HG03442 (cell line): ENCODE measurements around the gene SLC43A1.
A peak's percentile ranks its signal among the peaks of the same experiment; 100 is the strongest.
"Not testable (repeated sequence)": the region's sequence is repeated elsewhere in the genome, so short reads cannot be mapped to it uniquely, and the experiment has no call there.

Experiments
- ATAC-seq: cut with Tn5 transposase; IDR thresholded peaks from one replicate; pipeline ENCODE4 v1.9.1; 2021; ENCODE audit warnings: mild to moderate bottlenecking, moderate library complexity; ENCODE audit not compliant: unreplicated experiment

SLC43A1 gene

DNA sequence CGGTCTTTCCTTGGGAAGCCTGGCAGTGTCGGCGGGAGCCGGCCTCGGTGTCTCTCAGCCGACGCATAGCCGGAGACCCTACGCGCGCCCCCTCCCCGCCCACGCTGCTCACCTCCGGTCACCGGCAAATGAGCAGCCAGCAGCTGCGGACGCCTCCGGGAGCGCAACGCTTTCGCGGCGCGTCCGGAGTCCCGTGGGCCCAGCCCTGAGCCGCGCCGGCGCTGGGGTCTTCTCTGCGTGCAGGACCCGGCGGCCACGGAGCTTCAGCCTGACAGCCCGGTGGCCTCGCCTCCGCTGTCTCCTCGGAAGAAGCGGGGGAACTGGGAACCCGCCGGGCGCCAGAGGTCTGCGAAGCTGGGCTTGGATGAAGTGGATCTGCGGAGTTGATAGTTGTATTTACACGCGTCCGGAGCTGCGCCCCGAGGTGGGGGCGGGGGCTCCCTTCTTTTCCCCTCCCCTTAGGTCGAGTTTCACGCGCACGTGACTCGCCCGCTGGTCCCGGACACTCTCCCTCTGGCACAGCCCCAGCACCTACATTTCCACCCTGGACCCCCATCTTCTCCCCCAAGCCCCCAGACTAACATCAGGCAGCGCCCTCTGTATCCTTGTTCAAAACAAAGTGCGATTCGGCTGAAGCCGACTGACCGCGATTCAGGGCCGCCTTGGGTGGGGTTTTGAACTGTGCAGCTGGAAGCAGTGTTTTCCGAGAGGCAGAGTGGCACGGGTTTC, at the start of gene SLC43A1:
Gene SLC43A1 (minus strand): TSS at position 371 of the 729 bp plus-strand sequence. CDS start 1,591 bp downstream, outside the sequence.
- peak; percentile 39 for ATAC-seq

DNA sequence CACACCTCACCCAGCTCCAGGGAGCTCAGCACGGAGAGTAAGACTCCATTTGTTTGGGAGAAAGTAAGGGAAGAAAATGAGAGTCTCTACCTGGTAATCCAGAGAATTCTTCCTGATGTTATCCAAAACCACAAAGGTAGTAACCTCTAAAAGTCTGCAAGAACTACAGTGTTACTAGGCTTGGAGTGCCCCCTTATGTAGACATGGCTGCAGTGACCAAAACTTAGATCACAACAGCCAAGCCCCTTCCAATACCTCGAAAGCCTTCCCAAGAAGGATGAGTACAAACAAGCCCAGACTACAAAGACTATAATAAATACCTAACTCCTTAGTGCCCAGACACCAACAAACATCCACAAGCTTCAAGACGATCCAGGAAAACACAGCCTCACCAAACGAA, 47.1 kb upstream of the SLC43A1 start:
- ATAC-seq: no peak

DNA sequence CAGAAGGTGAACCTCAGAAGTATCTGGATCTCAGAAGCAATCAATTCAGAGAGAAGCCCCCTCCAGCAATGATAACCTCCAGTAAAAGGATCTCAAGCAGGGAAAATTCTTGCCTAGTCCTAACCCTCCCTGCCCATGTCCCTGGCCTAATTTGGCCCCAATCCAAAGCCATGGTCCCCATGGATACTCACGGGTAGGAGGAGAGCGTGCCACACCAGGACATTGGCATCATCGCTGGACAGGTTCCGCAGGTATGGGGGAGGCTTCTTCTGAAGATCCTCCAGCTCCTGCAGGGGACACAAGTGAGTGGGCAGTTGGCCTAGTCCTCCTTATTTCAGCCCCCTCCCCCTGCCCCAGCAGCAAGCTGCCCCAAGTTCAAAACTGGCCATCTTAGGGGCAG, 44.6 kb upstream of the SLC43A1 start:
- ATAC-seq: no peak

DNA sequence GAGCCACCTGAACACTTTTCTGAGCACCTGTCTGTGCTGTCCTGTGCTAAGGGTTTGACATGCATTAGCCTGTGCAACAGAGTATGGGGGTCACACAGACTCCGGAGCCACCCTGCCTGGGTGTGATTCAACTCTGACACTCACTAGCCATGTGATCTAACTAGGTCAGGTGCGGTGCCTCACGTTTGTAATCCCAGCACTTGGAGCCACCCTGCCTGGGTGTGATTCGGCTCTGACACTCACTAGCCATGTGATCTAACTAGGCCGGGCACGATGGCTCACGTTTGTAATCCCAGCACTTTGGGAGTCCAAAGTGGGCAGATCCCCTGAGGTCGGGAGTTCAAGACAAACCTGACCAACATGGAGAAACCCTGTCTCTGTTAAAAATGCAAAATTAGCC, 40.5 kb upstream of the SLC43A1 start:
- no peak for ATAC-seq

DNA sequence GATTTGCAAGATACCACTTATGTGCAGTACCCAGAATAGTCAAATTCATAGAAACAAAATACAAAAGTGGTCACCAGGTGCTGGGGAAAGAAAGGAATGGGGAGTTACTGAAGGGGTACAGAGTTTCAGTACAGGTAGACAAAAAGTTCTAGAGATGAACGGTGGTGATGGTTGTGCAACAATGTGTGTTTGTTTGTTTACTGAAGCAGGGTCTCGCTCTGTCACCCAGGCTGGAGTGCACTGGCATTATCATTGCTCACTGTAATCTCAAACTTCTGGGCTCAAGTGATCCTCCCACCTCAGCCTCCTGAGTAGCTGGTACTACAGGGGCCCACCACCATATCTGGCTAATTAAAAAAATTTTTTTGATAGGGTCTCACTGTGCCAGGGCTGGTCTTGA, 39.9 kb upstream of the SLC43A1 start:
- ATAC-seq: no peak

DNA sequence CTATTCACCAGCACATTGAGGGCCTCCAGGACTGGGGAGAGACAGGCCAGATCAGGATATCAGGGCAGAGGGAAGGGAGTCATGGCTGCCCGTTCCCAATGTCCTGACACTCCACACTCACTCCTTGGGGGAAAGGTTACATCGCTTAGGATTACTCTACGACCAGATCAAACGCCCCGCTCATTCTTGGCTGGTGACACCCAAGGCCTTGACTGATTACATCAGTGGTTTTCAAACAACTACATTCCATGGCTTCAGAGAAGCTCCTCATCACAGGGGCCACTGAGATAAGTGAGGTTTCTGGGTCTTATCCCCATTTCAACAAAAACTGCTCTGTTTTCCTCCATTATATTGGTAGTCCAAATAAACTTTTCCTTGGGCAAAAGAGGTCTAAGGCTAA, 37.0 kb upstream of the SLC43A1 start:
- ATAC-seq: no peak

DNA sequence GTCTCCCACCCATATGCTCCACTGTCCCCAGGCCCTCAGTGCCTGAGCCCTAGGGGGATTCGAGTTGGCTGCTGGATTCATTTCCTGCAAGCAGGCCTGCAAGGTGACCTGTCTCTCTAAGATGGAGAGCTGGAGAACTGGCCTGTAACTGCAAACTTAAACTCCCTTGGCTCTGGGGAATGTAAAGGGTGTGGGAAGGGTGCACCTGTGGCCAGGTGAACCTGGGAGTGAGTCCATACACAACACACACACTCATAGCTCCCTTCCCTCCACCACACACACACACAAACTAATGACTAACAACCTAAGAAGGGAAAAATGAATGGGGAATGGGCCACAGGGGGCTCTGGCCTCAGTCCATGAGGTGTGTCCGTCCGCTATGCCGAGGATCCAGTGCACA, 36.4 kb upstream of the SLC43A1 start:
- ATAC-seq: no peak

DNA sequence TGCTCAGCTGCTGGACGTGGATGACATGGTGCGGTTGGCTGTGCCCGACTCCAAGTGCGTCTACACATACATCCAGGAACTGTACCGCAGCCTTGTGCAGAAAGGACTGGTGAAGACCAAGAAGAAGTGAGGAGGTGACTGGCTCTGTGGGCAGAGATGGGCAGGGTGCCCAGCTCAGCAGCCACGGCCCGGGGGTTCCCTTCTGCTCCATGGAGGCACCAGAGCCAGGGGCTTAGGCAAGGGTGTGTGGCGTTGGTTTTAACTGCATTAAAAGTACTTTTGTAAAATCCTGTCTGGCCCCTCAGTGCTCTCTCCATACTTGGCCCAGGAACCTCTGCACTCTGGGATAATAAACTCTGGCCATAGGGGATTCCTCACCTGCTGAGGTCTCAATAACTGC, 34.5 kb upstream of the SLC43A1 start:
- ATAC-seq: no peak

DNA sequence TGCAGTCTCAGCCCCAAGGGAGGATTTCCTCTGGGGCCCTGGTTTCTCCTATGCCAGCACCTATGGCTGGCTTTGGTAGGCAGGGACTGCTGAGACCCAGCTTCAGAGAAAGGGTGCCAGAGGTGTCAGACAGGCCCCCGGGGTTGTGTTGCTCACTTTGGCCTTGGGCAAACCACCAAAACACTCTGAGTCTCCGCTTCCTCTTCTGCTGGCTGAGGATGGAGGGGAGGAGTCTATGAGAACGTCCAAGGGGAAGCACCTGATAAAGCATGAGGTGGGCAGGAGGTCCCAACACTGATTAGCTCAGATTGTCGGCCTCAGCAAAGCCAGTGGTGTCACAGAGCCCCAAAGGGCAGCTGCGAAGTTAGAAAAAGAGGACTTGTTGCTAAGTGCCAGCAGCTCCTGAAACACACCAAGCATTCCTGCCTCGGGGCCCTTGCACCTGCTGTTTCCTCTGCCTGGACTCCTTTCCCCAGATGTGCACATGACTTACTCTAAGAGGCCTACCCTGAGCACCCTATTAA, 32.4 kb upstream of the SLC43A1 start:
- ATAC-seq: peak; percentile 83

DNA sequence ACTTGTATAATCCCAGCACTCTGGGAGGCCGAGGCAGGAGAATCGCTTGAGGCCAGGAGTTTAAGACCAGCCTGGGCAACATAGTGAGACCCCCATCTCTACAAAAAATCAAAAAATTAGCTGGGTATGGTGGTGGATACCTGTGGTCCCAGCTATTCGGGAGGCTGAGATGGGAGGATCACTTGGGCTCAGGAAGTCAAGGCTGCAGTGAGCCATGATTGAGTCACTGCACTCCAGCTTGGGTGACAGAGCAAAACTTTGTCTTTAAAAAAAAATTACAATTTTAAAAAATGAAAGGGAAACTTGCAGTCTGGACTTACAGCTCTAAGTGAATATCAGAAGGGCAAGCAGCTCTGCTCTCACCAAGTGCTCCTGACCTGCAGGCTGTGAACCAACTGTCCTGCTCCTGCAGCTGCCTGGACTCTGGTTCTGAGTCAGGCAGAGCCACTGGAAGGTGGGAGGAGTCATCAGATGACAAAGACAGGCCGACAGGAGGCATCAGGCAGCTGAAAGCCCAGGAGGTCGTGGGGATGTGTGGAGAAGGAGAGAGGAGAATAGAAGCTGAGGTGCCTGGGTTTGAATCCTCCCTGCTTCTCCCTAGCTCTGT, 31.5 kb upstream of the SLC43A1 start:
- peak; percentile 78 for ATAC-seq

DNA sequence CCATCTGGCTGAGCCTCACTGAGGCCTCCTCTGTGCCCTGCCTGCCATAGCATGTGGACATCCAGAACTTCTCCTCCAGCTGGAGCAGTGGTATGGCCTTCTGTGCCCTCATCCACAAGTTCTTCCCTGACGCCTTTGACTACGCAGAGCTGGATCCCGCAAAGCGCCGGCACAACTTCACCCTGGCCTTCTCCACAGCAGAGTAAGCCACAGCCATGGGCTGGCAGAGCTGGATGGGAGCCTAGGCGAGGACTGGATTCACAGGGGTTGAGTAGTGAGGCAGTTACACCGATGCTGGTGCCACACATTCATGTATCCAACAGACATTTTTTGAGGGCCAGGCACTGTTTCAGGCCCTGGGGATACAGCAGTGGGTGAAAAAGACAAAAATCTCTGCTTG, 30.9 kb upstream of the SLC43A1 start:
- ATAC-seq: no peak

DNA sequence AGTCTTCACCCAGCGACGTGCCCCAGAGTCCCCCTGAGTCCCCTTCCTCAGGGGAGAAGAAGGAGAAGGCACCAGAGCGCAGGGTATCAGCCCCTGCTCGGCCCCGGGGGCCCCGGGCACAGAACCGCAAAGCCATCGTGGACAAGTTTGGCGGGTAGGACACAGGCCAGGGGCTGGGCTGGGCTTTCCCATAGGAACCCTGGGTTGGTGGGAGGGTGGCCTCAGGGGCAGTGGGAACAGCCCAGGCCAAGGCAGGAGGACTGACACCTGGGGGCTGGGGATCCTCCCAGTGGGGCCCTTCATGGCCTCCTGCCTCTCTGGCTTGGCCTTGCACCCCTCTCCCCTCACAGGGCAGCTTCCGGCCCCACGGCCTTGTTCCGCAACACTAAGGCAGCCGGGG, 30.4 kb upstream of the SLC43A1 start:
- ATAC-seq: no peak

DNA sequence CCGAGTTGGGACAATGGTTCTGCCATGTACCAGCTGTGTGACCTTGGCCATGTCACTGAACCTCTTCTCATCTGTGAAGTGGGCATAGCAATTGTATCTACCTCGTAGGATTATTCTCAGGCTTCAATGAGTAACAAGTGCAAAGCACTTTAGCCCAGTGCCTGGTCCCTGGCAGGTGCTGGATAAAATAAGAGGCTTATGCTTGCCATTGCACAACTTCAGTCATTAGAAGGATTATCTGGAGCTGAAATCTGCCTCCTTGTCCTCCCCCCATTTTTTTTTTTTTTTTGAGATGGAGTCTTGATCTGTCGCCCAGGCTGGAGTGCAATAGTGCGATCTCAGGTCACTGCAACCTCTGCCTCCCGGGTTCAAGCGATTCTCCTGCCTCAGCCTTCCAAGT, 29.1 kb upstream of the SLC43A1 start:
- ATAC-seq: no peak

DNA sequence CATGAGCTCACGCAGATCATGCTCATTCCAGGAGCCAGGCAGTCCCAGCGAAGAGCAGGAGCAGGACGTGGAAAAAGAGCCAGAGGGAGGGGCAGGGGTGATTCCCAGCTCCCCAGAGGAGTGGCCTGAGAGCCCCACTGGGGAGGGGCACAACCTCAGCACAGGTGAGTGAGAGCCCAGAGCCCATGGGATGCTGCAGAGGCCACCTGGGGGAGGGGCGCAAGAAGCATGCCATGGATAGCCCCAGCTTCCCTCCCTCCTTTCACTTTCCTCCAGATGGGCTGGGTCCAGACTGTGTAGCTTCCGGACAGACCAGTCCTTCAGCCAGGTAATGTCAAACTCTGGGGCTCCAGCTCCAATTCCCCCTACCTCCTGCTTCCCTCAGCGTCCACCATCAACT, 28.1 kb upstream of the SLC43A1 start:
- ATAC-seq: no peak

DNA sequence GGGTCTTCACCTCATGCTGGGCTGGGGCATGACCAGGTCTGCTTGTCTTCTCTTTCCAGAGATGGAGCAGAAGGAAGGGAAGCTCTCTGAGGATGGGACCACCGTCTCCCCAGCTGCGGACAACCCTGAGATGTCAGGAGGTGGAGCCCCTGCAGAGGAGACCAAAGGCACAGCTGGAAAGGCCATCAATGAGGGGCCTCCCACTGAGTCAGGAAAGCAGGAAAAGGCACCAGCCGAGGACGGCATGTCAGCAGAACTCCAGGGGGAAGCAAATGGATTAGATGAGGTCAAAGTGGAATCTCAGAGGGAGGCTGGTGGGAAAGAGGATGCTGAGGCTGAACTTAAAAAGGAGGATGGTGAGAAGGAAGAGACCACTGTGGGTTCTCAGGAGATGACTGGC, 27.1 kb upstream of the SLC43A1 start:
- ATAC-seq: no peak

DNA sequence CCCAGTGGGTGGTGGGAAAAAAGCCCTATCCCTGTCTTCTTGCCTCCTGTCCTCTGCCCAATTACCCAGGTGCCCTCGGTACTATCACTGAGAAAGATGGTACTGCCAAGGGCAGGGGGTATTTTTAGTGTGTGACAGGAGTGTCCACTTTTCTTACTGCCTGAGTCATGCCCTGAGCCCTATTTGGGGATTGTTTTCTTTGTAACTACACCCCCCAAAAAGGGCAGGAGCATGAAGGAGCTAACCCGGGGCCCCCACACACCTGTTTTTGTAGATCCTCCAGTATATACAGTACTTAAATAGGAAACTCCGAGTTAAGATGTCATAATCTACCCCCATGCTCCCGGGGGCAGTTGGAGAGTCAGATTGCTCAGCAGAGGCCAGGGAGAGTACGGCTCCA, 25.7 kb upstream of the SLC43A1 start:
- no peak for ATAC-seq

DNA sequence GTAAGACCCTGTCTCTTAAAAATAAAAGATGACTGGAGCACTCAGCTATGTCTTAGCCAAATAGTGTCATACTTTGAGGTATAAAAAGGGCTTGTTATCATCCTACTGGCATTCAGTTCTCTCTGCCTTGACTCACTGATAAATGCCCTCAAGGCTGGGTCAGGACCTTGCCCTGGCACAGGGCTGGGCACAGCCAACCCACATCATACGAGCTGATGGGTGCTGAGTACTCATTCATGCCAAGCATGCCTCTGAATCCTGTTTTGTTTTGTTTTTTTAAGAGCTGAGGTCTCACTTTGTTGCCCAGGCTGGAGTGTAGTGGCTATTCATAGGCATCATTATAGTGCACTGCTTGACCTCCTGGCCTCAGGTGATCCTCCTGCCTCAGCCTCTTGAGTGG, 23.8 kb upstream of the SLC43A1 start:
- ATAC-seq: no peak

DNA sequence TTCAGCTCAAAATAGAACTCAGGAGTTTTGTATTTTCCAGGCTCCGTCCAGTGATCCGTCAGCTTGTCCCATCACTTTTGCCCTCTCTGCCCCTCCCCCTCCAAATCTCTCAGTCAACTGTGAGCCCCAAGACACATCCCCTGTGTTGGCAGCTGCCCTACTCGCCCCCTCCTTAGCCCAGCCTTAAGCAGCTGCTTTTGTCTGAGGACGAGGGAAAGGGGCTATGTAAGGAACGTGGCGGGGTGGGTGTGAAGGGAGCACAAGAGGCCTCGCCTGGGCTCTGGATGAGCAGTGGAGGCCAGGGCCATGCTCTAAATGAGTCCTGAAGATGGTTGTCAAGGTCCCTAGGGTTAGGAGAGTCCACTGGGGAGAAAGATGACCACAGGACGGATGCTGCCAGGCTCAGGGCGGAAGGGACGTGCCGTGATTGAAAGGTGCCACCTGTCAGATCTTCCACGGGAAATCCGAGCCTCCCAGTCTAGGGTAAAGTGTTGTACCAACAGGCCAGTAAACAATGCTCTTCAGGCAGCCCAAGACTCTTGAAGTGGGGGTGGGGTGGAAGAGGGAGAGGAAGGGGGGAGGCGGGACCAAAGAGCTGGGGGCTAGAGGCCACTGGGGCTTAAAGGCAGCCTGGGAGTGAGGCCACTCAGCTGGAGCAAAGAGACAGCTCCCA, 21.6 kb upstream of the SLC43A1 start, which contains the start of gene SMTNL1:
Gene SMTNL1 (plus strand): TSS at position 649 of the 673 bp plus-strand sequence. CDS start 5,048 bp downstream, outside the sequence.
- no peak for ATAC-seq

DNA sequence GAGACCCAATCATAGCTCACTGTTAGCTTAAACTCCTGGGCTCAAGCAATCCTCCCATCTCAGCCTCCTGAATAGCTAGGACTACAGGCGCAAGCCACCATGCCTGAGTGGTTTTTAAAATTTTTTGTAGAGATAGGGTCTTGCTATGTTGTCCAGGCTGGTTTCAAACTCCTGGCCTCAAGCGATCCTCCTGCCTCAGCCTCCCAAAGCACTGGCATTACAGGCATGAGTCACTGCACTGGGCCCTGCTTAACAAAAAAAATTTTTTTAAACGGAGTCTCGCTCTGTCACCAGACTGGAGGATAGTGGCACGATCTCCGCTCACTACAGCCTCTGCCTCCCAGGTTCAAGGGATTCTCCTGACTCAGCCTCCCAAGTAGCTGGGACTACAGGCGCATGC, 18.9 kb upstream of the SLC43A1 start:
- not testable (repeated sequence) for ATAC-seq

DNA sequence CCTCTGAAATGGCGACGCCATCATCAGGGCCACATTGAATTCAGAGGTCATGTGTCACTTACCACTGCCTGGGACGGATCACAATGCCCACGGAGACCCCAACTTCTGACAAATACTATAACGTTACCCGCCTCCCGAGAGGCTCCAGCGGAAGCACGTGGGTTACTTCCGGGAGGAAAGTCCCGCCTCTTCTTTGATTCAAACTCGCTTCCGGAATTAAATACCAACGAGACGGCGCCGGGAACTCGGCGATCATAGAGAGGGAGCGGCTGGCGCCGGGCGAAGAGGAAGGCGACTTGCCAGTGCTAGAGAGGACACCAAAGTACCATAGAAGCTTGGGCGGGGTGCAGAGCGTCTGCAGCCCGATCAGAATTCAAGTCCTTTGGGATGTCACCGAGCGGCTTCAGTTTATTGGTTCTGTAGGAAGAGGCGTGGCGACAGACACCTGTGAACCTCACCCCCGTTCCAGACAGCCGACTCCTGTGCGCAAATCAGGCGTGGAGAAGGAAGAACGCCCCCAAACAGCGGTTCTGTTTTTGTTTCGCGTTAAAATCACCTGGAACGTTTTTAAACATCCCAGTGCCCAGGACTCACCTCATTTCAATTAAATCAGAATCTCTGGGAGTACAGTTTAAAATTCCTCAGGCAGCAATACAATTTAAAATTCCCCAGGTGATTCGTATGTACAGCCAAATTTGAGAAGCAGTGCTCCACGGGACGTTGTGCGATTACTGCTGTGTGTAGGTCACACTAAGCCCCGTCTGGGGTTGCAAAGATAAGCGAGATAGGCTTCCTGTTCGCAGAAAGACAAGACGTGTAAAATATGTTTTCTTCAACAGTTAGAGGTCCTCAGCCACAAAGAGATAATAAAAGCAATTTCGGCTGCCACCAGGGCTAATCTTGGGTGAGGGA, 15.3 kb upstream of the SLC43A1 start, which contains the start of gene TIMM10:
Gene TIMM10 (minus strand): TSS at position 159 of the 912 bp plus-strand sequence. CDS start 565 bp downstream, outside the sequence.
- ATAC-seq: peak; percentile 98

DNA sequence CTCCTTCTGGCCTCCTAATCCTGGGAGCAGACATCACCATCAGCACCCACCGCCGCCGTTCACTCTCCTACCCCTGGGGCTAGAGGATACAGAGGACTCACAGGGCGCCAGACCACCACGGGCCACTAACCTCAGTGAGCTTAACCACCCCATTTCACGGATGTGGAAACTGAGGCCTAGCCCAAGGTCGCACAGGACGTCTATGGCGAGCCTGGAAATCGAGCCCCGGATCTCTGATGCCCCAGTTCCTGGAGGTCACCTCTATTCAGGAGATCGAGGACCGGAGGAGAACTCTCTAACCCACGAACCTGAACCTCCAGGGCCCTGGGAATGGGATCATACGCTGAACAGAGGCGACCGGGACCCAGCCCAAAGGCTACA, 14.7 kb upstream of the SLC43A1 start:
- peak; percentile 2 for ATAC-seq
